GM12892 (cell line): Measurements from ENCODE around the gene PPP1R14C.

Experiments
- POLR2A ChIP-seq: IDR thresholded peaks from 2 replicates; pipeline ENCODE4 v1.6.1; 2011; ENCODE audit warnings: low read depth, low read length, control low read depth
- POLR2AphosphoS5 ChIP-seq: IDR thresholded peaks from 2 replicates; pipeline ENCODE4 v1.6.1; 2011; ENCODE audit warnings: low read depth, low read length, control low read depth

GRCh38 chr6:150269857-150270223, 127.0 kb downstream of the PPP1R14C start:
- TF ChIP-seq POLR2A = no peak
- no peak for TF ChIP-seq POLR2AphosphoS5
